ENCODE data around the gene ASCL3.
"Not testable (repeated sequence)": the region's sequence is repeated elsewhere in the genome, so short reads cannot be mapped to it uniquely, and the experiment has no call there.

Gene ASCL3

DNA sequence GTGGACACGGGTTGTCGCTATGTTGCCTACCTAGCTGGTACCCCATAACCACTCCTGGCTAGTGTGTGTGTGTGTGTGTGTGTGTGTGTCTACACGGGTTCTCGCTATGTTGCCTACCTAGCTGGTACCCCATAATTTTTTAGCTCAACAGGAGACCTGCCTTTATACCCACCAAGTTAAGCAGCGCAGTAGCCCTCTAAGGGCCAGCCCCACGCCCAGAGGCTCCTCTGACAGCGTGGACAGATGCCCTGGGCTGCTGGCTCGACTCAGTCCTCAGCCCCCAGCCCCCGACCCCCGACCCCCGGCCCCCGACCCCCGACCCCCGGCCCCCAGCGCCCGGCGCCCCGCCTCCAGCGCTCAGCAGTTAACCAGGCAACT is 32.2 kb downstream of the ASCL3 start:
- DNase-seq (ENCODE audit: low read depth): no peak

DNA sequence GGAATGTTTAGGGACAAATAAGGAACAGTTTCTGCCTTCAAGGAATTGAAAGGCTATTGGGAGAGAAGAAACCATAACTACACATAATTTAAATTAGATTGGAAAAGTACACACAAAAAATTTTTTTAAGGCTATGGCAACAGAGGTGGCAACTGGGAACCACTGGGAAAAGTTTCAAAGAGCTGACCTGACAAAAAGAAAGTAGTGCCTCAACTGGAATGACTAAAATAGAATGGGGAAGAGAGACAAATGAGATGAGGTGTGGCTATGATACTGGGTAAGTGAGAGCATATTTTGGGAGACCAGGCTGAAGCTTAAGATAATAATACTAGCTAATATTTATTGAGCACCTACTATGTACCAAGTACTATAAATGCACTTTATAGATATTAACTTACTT is 34.7 kb downstream of the ASCL3 start:
- DNase-seq (ENCODE audit: low read depth): no peak

DNA sequence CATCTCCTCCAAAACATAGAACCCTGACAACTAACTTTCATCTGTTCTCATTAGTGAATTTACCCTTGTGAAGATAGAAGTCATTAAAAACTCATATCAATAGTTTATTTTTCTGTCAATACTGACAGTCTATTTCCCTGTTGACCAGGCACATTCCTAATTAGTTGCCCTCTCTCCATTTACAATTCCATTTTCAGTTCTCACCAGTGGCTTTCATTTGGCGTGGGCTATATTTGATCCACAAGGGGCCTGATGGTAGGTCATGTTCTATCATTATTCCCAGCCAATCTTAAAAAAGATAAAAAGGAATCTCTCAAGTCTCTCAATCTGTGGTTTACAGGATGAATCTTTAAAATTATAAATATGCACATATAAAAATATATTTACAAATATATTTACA is 35.7 kb downstream of the ASCL3 start:
- no peak for DNase-seq (ENCODE audit: low read depth)

DNA sequence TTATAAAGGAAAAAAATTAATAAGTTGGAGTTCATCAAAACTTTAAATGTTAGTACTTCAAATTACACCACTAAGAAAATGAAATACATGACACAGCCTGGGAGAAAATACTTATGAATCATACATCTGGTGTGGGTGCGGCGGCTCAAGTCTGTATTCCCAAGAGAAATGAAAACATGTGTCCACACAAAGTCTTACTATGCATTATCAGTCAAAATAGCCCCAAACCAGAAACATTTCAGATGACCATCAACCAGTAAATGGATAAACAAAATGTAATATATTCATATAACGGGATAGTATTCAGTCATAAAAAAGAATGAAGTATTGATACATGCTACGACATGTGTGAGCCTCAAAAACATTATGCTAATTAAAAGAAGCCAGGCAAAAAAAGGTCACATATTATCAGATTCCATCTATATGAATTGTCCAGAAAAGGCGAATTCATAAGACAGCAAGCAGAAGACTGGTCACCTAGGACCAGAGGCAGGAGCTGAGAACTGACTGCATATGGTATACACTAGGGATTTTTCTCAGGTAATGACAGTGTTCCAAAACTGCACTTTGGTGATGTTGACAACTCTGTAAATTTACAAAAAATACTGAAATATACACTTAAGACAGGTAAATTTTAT is 37.2 kb downstream of the ASCL3 start:
- peak; percentile 85 for DNase-seq (ENCODE audit: low read depth)

DNA sequence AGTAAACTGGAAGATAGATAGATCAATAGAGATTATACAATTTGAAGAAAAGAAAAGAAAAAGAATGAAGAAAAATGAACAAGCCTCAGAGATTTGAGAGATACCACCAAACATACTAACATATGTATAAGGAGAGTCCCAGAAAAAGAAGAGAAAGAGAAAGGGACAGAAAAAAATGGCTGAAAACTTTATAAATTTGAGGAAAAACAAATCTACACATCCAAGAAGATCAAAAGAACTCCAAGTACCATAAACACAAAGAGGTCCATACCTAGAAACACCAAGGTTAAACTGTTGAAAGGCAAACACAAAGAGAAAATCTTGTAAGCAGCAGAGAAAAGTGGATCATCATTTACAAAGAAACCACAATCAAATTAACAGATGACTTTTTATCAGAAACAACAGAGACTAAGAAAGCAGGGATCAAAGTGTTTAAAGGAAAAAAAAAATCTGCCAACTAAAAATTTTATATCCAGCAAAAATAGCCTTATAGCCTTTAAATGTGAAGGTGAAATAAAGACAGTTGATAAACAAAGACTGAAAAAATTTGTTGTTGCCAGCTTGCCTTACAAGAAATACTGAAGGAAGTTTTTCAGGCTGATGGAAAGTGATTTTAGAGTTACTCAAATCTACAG is 43.6 kb downstream of the ASCL3 start:
- DNase-seq (ENCODE audit: low read depth): no peak

DNA sequence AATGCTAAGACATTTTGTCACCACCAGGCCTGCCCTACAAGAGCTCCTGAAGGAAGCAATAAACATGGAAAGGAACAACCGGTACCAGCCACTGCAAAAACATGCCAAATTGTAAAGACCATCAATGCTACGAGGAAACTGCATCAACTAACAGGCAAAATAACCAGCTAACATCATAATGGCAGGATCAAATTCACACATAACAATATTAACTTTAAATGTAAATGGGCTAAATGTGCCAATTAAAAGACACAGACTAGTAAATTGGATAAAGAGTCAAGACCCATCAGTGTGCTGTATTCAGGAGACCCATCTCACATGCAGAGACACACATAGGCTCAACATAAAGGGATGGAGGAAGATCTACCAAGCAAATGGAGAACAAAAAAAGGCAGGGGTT is 51.6 kb downstream of the ASCL3 start:
- DNase-seq (ENCODE audit: low read depth): not testable (repeated sequence)

All from ELR (cell line).